ENCODE measurements around the gene ZDHHC14.

DNA sequence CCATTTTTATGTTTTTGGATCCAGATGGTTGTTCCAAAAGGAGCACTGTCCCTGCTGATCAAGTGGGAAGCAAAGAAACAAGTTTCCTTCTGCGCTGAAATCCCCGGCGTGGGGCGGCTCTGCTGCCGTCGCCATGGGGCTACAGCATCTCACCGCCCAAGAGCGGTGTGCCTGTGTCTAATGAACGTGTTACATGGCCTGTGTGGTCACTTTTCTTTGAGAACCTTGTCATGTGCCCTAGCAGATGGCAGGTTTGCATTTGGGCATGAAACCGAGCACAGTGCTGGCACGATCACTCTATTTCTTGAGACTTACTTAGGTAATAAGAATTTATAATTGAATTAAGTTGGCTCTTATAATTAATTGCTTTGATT lies 51.9 kb downstream of the ZDHHC14 start:
- TF ChIP-seq POLR2A (IDR thresholded peaks at IDR 0.05; ENCODE audit: extremely low read depth, insufficient read length) (no peak), MAX (IDR thresholded peaks at IDR 0.05; ENCODE audit: low read depth, low read length) (no peak), CTCF (IDR thresholded peaks at IDR 0.05; ENCODE audit: low read depth, low read length) (no peak), MYC (IDR thresholded peaks at IDR 0.05; ENCODE audit: low read depth, low read length) (no peak)

All from NB4 (cell line).